Stimulated activated naive CD4-positive, alpha-beta T cell treated with Interleukin-2 at 50 U/mL for 16 hours (primary cell): ENCODE measurements around the gene CCDC106.

Experiments used
- DNase-seq: peaks from one replicate; lab custom pipeline; 2025; lab: John Stamatoyannopoulos, UW

The CCDC106 gene

GRCh38 chr19:55696301-55697068 is 48.5 kb downstream of the CCDC106 start:
- DNase-seq, result no peak

DNA sequence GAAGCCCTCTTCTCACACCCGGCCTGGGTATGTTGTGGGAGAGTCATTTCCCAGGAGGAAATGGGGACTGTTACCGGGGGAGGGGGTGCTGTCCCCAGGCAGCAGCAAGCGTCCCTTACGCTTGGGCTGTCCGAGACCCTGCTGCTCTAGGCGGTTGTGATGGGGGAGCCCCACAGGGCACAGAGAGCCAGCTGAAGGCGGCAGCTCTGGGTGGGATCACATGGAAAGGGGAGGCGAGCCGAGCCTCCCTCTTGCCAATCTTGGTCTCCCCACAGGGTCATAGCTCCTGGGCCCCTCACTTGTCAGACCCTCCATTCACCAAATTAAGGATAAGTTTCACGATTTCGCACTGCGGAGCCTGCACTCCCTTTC is 49.0 kb downstream of the CCDC106 start:
- no peak for DNase-seq

GRCh38 chr19:55697698-55698097 is 49.7 kb downstream of the CCDC106 start:
- DNase-seq, result no peak

- DNase-seq, result no peak
Observed at GRCh38 chr19:55698256-55698655, 50.2 kb downstream of the CCDC106 start.

DNA sequence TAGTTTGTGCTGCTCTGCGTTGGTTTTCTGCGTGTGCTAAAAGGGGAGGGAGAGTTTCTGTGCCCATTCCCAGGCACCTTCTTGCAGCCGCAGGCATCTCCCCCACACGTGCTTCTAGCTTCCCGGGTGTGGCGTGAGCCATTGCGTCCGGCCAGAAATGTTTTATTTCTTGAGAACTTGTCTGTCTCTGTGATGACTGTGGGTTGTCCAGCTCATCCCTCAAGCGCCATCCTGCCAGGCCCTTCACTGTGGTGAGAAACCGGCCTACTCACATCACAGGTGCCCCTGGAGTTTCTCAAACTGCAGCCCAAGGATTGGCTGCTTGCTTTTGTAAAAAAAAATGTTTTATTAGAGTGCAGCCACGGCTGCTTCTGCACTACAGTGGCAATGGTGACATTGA is 51.2 kb downstream of the CCDC106 start:
- no peak for DNase-seq

GRCh38 chr19:55700813-55701212 is 52.8 kb downstream of the CCDC106 start:
- DNase-seq, result no peak

- DNase-seq, result no peak
Observed at GRCh38 chr19:55702131-55702627, 54.2 kb downstream of the CCDC106 start.
